ENCODE measurements around the gene CRABP1.

CRABP1 gene

DNA sequence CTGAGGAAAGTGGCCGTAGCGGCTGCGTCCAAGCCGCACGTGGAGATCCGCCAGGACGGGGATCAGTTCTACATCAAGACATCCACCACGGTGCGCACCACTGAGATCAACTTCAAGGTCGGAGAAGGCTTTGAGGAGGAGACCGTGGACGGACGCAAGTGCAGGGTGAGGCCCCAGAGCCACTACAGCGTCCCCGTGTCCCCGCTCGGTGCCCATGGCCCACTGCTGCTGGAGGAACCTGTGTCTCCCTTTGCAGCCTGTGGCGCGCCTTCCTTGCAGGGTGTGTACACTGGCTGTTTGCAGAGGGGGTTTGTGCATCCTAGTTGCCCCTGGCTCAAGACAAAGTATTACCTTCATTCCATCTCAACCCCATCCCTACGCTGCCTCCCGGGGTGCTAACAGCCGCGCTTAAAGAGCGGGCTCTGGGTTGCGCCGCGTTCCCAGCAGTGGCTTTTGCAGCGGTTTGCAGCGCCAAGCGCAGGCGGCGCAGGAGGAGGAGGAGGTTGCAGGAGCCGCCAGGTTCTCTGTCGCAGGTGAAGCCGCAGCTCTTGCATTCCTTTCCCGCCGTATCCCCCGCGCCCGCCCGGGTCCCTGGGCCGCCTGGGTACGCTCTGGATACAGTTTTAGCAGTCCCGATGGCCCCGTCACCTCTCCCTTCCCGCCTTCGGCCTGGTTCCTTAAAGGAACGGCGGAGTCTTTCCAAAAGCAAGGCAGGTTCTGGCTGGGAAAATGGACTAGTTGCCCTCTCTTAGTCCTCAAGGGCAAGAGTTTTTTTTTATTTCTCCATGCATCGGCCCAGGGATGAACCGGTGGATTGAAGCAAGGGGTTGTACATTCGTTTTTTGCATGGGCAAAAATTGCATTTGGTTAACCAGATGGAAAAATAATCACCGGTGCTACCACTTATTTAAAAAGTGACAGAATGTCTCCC lies 1.2 kb downstream of the CRABP1 start:
- TF ChIP-seq SIN3A (IDR thresholded peaks at IDR 0.05; ENCODE audit: borderline replicate concordance, insufficient read depth, low read length) (no peak), POLR2AphosphoS5 (IDR thresholded peaks at IDR 0.05; ENCODE audit: low read depth, low read length) (no peak), REST (IDR thresholded peaks at IDR 0.05; ENCODE audit: insufficient read depth in 1 of 2, low read depth in 2 of 2, low read length in 2 of 2) (no peak), FOXP2 (optimal IDR thresholded peaks at IDR 0.05; ENCODE audit: borderline replicate concordance, extremely low read depth, extremely low read length, insufficient read depth) (no peak), TAF1 (IDR thresholded peaks at IDR 0.05; ENCODE audit: borderline replicate concordance, insufficient read depth, low read length) (no peak)

- TF ChIP-seq FOXP2 (optimal IDR thresholded peaks at IDR 0.05; ENCODE audit: borderline replicate concordance, extremely low read depth, extremely low read length, insufficient read depth) (no peak), SIN3A (IDR thresholded peaks at IDR 0.05; ENCODE audit: borderline replicate concordance, insufficient read depth, low read length) (no peak), TAF1 (IDR thresholded peaks at IDR 0.05; ENCODE audit: borderline replicate concordance, insufficient read depth, low read length) (no peak), REST (IDR thresholded peaks at IDR 0.05; ENCODE audit: insufficient read depth in 1 of 2, low read depth in 2 of 2, low read length in 2 of 2) (no peak), POLR2AphosphoS5 (IDR thresholded peaks at IDR 0.05; ENCODE audit: low read depth, low read length) (no peak)
Observed at GRCh38 chr15:78342021-78342420, 1.9 kb downstream of the CRABP1 start.

- TF ChIP-seq TAF1 (IDR thresholded peaks at IDR 0.05; ENCODE audit: borderline replicate concordance, insufficient read depth, low read length) (no peak), SIN3A (IDR thresholded peaks at IDR 0.05; ENCODE audit: borderline replicate concordance, insufficient read depth, low read length) (no peak), POLR2AphosphoS5 (IDR thresholded peaks at IDR 0.05; ENCODE audit: low read depth, low read length) (no peak), REST (IDR thresholded peaks at IDR 0.05; ENCODE audit: insufficient read depth in 1 of 2, low read depth in 2 of 2, low read length in 2 of 2) (no peak), FOXP2 (optimal IDR thresholded peaks at IDR 0.05; ENCODE audit: borderline replicate concordance, extremely low read depth, extremely low read length, insufficient read depth) (no peak)
Observed at GRCh38 chr15:78343276-78344060, 3.3 kb downstream of the CRABP1 start.

GRCh38 chr15:78345396-78346125 lies 5.4 kb downstream of the CRABP1 start:
- no peak for TF ChIP-seq REST (IDR thresholded peaks at IDR 0.05; ENCODE audit: insufficient read depth in 1 of 2, low read depth in 2 of 2, low read length in 2 of 2)
- no peak for TF ChIP-seq TAF1 (IDR thresholded peaks at IDR 0.05; ENCODE audit: borderline replicate concordance, insufficient read depth, low read length)
- TF ChIP-seq FOXP2 (optimal IDR thresholded peaks at IDR 0.05; ENCODE audit: borderline replicate concordance, extremely low read depth, extremely low read length, insufficient read depth), result no peak
- no peak for TF ChIP-seq POLR2AphosphoS5 (IDR thresholded peaks at IDR 0.05; ENCODE audit: low read depth, low read length)
- TF ChIP-seq SIN3A (IDR thresholded peaks at IDR 0.05; ENCODE audit: borderline replicate concordance, insufficient read depth, low read length), result no peak
